ENCODE measurements around the gene NRXN2.

Gene NRXN2

DNA sequence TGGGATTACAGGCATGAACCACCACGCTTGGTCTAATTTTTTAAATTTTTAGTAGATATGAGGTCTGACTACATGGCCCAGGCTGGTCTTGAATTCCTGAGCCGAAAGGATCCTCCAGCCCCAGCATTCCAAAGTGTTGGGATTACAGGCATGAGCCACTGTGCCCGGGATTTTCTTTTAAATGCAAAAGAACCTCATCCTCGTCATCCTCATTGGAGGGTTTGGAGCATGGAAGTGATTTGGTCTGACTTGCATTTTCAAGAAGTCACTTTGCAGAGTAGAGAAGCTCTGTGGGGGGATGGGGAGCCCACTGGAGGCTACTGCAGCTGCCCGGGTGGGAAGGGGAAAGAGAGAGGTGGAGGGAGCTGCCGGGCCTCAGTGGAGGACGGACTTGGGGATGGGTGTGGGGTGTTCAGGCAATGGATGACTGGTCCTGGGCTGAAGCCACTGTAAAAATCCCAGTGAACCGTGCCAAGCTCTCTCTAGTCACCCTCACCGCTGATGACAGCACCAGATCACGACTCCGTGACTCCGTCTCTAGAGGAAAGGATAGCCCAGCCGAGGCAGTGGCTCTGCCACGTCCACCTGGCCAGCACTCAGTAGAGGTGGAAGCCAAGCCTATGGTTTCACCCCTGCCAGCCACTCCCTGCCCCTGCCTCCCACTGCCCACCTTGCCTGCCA, 164.8 kb downstream of the NRXN2 start:
- H3K4me3 ChIP-seq (ENCODE audit: low read depth, low read length) = no peak overlapping the region
- DNase-seq (ENCODE audit: low read depth) = no peak
- TF ChIP-seq, protein P1, sequence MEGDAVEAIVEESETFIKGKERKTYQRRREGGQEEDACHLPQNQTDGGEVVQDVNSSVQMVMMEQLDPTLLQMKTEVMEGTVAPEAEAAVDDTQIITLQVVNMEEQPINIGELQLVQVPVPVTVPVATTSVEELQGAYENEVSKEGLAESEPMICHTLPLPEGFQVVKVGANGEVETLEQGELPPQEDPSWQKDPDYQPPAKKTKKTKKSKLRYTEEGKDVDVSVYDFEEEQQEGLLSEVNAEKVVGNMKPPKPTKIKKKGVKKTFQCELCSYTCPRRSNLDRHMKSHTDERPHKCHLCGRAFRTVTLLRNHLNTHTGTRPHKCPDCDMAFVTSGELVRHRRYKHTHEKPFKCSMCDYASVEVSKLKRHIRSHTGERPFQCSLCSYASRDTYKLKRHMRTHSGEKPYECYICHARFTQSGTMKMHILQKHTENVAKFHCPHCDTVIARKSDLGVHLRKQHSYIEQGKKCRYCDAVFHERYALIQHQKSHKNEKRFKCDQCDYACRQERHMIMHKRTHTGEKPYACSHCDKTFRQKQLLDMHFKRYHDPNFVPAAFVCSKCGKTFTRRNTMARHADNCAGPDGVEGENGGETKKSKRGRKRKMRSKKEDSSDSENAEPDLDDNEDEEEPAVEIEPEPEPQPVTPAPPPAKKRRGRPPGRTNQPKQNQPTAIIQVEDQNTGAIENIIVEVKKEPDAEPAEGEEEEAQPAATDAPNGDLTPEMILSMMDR (IDR thresholded peaks at IDR 0.05; ENCODE audit: low read depth, low read length) = no peak
- TF ChIP-seq MAX (IDR thresholded peaks at IDR 0.05; ENCODE audit: low read depth, low read length) (no peak), POLR2A (IDR thresholded peaks at IDR 0.05; ENCODE audit: extremely low read depth, insufficient read length) (no peak), MYC (IDR thresholded peaks at IDR 0.05; ENCODE audit: low read depth, low read length) (no peak)

DNA sequence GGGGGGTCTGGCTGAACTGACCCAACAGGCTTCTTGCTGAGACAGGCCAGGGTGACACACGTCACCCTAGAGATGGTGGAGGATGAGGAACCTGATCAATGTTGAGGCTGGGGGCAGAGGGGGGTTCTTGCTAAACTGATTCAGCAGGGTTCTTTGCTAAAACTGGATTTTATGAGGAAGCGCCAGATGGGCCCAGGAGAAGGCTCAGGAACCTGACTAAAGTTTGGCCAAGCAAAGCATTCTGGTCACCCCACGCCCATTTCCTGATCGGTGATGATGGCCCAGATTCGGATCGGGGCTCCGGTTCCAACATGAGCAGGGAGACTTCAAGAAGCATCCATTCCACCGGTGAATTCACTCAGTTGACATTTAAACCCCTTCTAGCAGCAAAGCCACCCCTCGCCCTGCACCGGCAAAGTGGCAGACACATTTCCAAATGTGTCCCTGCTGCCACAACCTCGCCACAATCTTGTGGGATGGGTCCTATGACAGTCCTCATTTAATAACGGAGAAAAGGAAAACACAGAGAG, 166.2 kb downstream of the NRXN2 start:
- DNase-seq (ENCODE audit: low read depth) = no peak
- TF ChIP-seq, protein P1 (IDR thresholded peaks at IDR 0.05; ENCODE audit: low read depth, low read length) = no peak
- no peak for TF ChIP-seq POLR2A (IDR thresholded peaks at IDR 0.05; ENCODE audit: extremely low read depth, insufficient read length)
- H3K4me3 ChIP-seq (ENCODE audit: low read depth, low read length) = no peak overlapping the region
